Transverse colon (tissue), 4 donors: ENCODE measurements around the gene MROH7. TPM values are rescaled to one million over a fixed set of nuclear protein-coding genes. Genes with fewer than 3 reads are reported as not detected.

ENCODE experiments used
- DNase-seq: peaks from one replicate; pipeline ENCODE4 v3.0.0-alpha.2; 2019
- H3K27ac ChIP-seq, 4 donors: fragments of 200-600 bp; sonication (generic); 2 replicates each; pipeline ENCODE4 v1.5.1; 2016 to 2018; ENCODE audit warnings: inconsistent platforms in 4 of 4
- H3K27me3 ChIP-seq: fragments of 200-600 bp; sonication (generic); 2 replicates; pipeline ENCODE4 v1.5.1; 2017; ENCODE audit warnings: inconsistent platforms
- H3K36me3 ChIP-seq, 4 donors: fragments of 200-600 bp; sonication (generic); 2 replicates each; pipeline ENCODE4 v1.5.1; 2017 to 2019; ENCODE audit warnings: inconsistent platforms in 4 of 4
- H3K4me1 ChIP-seq, 4 donors: fragments of 200-600 bp; sonication (generic); 2 replicates each; pipeline ENCODE4 v1.5.1; 2017 to 2020; ENCODE audit warnings: inconsistent platforms in 4 of 4
- H3K4me3 ChIP-seq, 4 donors: fragments of 200-600 bp; sonication (generic); 1 replicate in 1 of 4; 2 replicates in 3 of 4; pipeline versions ENCODE4 v1.5.1 to v1.6.1; 2017 to 2019; ENCODE audit warnings: inconsistent platforms in 4 of 4
- H3K9me3 ChIP-seq, 2 donors: fragments of 200-600 bp; sonication (generic); 2 replicates each; pipeline ENCODE4 v1.5.1; 2017 to 2019; ENCODE audit warnings: inconsistent platforms in 2 of 2
- EP300 ChIP-seq: sonication (generic); formaldehyde crosslinking; IDR thresholded peaks from one replicate; pipeline ENCODE4 v1.6.1; 2017; ENCODE audit warnings: antibody characterized with exemption, low read depth
- POLR2A ChIP-seq: fragments of 450-650 bp; IDR thresholded peaks from one replicate; pipeline ENCODE4 v1.6.1; 2016; ENCODE audit warnings: antibody characterized with exemption, mild to moderate bottlenecking, moderate library complexity
- POLR2AphosphoS5 ChIP-seq, 3 donors: sonication (generic); formaldehyde crosslinking; IDR thresholded peaks; one replicate each; pipeline ENCODE4 v1.6.1; 2016; ENCODE audit warnings: antibody characterized with exemption in 3 of 3
- WGBS, 2 donors: methylation state at CpG; one replicate each; pipeline ENCODE4 v1.1.5; 2018; ENCODE audit warnings: low coverage in 1 of 2; 5-methylcytosine and 5-hydroxymethylcytosine counted together
- in situ Hi-C, 4 donors: fragments of 200-750 bp; cut with MboI; loops; one replicate each; pipeline versions ENCODE4 v1.15.0 to v1.15.1; 2017; ENCODE audit warnings: low sequenced_read_pairs in 3 of 4, low pct_ligation_motif_present in 1 of 4, low pct_unique_long_range_greater_than_20kb in 1 of 4
- intact Hi-C: fragments of 100-400 bp; cut with DNase I; formaldehyde crosslinking; loops from one replicate; pipeline ENCODE4 v1.15.1; 2023; ENCODE audit warnings: low total_unique reads
- total RNA-seq, 4 donors: library from RNA; depleted of rRNA; stranded (reverse); fragments of >200 nt; gene quantifications; one replicate each; pipeline ENCODE4 v1.1.0, GENCODE V29; 2016
- TF ChIP-seq, protein P1 (sequence below), 5 experiments: fragments of 200-600 bp in 3 of 5; fragments of 450-650 bp in 2 of 5; sonication (generic) in 3 of 5; IDR thresholded peaks; 1 replicate in 2 of 5; 2 replicates in 3 of 5; pipeline ENCODE4 v1.5.1; 2016 to 2017; ENCODE audit warnings: antibody characterized with exemption in 5 of 5, inconsistent platforms in 3 of 5, mild to moderate bottlenecking in 2 of 5, moderate library complexity in 1 of 5

The MROH7 gene
- total RNA-seq, 4 donors from 2014 or later, result 16.1 to 69.9 (median 30.5) TPM

DNA sequence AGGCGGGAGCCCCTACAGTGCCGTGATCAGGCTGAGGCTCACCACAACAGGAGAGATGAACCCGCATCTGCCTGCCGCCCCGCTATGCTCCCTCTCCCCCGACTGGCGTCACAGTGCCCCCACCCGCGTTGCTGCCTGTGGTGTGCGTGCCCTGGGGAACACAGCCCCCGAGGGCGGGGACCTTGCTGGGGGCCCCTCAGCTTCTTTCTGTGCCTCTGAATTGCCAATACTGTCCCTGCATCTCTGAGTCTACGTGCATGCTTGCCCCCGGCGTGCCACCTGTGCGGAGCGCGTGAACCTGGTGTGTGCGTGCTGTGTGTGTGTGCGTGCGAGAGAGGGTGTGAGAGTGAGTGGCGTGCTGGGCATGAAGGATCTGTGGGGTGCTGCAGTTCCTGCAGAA lies 112.5 kb downstream of the MROH7 start:
- TF ChIP-seq, protein P1, sequence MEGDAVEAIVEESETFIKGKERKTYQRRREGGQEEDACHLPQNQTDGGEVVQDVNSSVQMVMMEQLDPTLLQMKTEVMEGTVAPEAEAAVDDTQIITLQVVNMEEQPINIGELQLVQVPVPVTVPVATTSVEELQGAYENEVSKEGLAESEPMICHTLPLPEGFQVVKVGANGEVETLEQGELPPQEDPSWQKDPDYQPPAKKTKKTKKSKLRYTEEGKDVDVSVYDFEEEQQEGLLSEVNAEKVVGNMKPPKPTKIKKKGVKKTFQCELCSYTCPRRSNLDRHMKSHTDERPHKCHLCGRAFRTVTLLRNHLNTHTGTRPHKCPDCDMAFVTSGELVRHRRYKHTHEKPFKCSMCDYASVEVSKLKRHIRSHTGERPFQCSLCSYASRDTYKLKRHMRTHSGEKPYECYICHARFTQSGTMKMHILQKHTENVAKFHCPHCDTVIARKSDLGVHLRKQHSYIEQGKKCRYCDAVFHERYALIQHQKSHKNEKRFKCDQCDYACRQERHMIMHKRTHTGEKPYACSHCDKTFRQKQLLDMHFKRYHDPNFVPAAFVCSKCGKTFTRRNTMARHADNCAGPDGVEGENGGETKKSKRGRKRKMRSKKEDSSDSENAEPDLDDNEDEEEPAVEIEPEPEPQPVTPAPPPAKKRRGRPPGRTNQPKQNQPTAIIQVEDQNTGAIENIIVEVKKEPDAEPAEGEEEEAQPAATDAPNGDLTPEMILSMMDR (IDR thresholded peaks at IDR 0.05), result no peak
- no peak for TF ChIP-seq EP300
- TF ChIP-seq POLR2AphosphoS5 (IDR thresholded peaks at IDR 0.05), result no peak
- TF ChIP-seq POLR2A, result no peak
- no peak for DNase-seq
- WGBS, 2 donors, result 96 to 100% methylated on average over 3 to 21 of the region's 22 CpGs

DNA sequence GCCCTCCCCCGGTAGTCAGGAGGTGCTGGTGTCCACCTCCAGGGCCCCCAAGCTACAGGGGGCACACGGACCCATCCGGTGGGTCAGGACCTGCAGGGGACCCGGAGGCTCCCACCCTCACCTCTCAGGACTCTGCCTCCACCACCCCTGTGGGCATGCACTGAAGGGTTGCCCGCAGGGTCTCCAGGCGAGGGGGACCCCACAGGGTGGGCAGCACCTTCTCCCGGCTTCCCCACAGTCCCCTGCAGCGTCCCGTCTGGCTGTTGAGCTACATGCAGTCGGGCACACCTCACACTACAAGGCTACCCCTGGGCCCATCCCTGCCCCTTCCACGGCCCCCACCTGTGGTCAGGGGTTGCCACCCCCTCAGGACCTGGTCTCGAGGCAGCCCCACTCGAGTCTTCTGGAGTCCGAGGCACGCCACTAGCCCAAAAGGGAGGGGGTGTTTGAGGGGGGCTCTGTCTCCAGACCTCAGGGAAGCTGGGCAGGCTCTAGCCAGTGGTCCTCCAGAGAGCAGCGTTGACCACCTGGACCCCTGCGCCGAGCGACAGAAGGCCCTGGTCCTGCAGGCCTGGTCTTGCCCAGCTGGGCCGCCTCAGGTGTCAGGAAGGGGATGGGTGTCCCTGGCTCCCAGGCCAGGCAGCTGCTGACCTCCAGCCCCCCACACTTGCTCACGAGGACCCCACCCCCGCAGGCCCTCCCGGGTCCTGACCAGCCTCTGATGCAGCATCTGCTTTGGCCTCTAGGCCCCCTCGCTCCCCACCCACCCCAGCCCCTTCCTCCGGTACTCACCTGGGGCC lies 113.1 kb downstream of the MROH7 start:
- H3K36me3 ChIP-seq, result peaks cover 0 to 14% (median 6%) of the 10 kb centered on the region in 4 donors
- H3K27ac ChIP-seq, result no peak overlapping the region
- in situ Hi-C loops (no loop called here), intact Hi-C loops (no loop called here)
- no peaks in the 10 kb centered on the region for H3K9me3 ChIP-seq
- TF ChIP-seq EP300 (no peak), POLR2A (no peak), POLR2AphosphoS5 (IDR thresholded peaks at IDR 0.05) (no peak)
- TF ChIP-seq, protein P1 (IDR thresholded peaks at IDR 0.05), result no peak
- no peak overlapping the region for H3K4me3 ChIP-seq
- WGBS, 2 donors, result 90% methylated on average over 17 of the region's 25 CpGs; no CpG with 5 or more reads in 1 of the 2 donors
- H3K4me1 ChIP-seq, result no peaks in the 10 kb centered on the region
- no peak for DNase-seq
- no peaks in the 10 kb centered on the region for H3K27me3 ChIP-seq

More for the DNA sequence above, 112.5 kb downstream of the MROH7 start:
- Histone ChIP-seq H3K27me3 (no peaks in the 10 kb centered on the region), H3K36me3 (peaks cover 0 to 14% (median 6%) of the 10 kb centered on the region in 4 donors), H3K27ac (no peak overlapping the region), H3K9me3 (no peaks in the 10 kb centered on the region), H3K4me1 (no peaks in the 10 kb centered on the region), H3K4me3 (no peak overlapping the region)
- intact Hi-C loops, result no loop called here
- in situ Hi-C loops, result no loop called here

DNA sequence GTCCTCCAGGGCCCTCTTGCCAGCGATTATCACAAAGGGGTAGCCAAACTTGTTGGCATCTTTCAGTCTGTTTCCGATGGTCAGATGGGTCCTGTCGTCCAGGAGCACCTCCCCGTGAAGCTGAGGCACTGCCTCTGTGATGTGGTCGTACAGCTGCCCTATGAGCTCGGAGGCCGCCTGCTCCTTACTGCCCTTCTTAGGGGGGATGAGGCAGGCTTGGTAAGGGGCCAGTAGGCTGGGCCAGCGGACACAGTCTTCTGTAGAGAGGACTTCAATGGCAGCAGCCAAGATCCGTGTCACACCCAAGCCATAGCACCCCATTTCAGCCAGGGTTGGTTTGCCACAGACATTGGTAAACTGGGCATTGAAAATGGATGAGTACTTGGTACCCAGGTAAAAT lies 116.2 kb downstream of the MROH7 start:
- Histone ChIP-seq H3K9me3 (no peaks in the 10 kb centered on the region), H3K27me3 (no peaks in the 10 kb centered on the region), H3K27ac (no peak overlapping the region), H3K4me3 (no peak overlapping the region), H3K36me3 (peaks cover 0 to 14% (median 6%) of the 10 kb centered on the region in 4 donors), H3K4me1 (peaks cover 0 to 2% (median under 1%) of the 10 kb centered on the region in 4 donors)
- TF ChIP-seq, protein P1 (IDR thresholded peaks at IDR 0.05), result no peak
- TF ChIP-seq EP300 (no peak), POLR2AphosphoS5 (IDR thresholded peaks at IDR 0.05) (no peak), POLR2A (no peak)
- no peak for DNase-seq
- in situ Hi-C loops (no loop called here), intact Hi-C loops (no loop called here)
- WGBS, 2 donors, result 94% methylated on average over 9 of the region's 9 CpGs; no CpG with 5 or more reads in 1 of the 2 donors

DNA sequence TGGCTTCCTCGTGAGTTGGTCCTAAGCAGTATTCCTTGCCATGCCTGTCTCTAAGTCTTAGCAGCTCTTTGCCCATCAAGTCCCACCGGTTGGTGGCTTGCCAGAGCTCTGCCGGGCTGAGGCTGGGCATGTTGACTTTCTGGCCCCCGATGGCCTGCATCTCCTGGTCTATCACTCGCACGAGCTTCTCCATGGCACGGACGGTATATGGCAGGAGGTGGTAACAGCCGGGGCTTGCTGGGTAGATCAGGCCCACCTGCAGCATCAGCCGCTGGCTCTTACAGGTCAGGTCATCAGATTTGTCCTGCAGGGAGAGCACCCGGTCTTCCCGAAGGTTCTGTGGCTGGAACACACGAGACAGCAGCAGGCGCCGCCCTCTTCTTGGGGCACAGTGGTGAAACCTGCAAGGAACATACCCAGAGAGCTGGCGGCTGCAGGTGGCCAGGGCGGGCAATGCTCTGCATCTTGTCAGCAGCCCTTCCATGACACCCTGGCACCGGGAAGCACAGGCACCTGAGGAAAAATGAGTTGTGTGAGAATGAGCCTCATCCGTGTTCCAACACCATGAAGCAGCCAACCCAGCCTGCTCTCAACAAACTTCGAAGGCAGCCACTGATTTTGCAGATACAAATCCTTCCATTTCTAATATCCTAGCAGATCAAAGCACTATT lies 117.2 kb downstream of the MROH7 start:
- 94% methylated on average over 20 of the region's 20 CpGs; no CpG with 5 or more reads in 1 of the 2 donors for WGBS, 2 donors
- Histone ChIP-seq H3K27me3 (no peaks in the 10 kb centered on the region), H3K9me3 (no peaks in the 10 kb centered on the region), H3K36me3 (peaks cover 0 to 14% (median 6%) of the 10 kb centered on the region in 4 donors), H3K4me3 (no peak overlapping the region), H3K4me1 (peaks cover 0 to 10% (median 9%) of the 10 kb centered on the region in 4 donors), H3K27ac (no peak overlapping the region)
- DNase-seq, result no peak
- TF ChIP-seq POLR2AphosphoS5 (IDR thresholded peaks at IDR 0.05), result no peak
- TF ChIP-seq, protein P1 (IDR thresholded peaks at IDR 0.05), result no peak
- no peak for TF ChIP-seq POLR2A
- no peak for TF ChIP-seq EP300
- in situ Hi-C loops (no loop called here), intact Hi-C loops (no loop called here)
